Activated naive CD4-positive, alpha-beta T cell treated with anti-CD3 and anti-CD28 coated beads, Interleukin-2, amount 50 U/mL, for 16 hours (primary cell): ENCODE data around the gene SIM1.

Source experiments
- DNase-seq: peaks from one replicate; pipeline ENCODE4 v3.0.0-alpha.2; 2020

Gene SIM1

GRCh38 chr6:100347901-100348550 is 116.7 kb downstream of the SIM1 start:
- no peak for DNase-seq

- DNase-seq = no peak
These were observed 117.9 kb downstream of the SIM1 start for GRCh38 chr6:100346828-100347227.

- DNase-seq = no peak
These were observed 118.5 kb downstream of the SIM1 start for GRCh38 chr6:100346203-100346602.

- DNase-seq = no peak
These were observed 120.0 kb downstream of the SIM1 start for GRCh38 chr6:100344761-100345160.

- DNase-seq = no peak
These were observed 120.4 kb downstream of the SIM1 start for GRCh38 chr6:100344321-100344720.

GRCh38 chr6:100343316-100344077 is 121.2 kb downstream of the SIM1 start:
- no peak for DNase-seq

GRCh38 chr6:100342830-100343229 is 121.9 kb downstream of the SIM1 start:
- no peak for DNase-seq

- no peak for DNase-seq
These were observed 125.0 kb downstream of the SIM1 start for GRCh38 chr6:100339574-100340255.

GRCh38 chr6:100338090-100338489 is 126.6 kb downstream of the SIM1 start:
- no peak for DNase-seq

GRCh38 chr6:100336876-100337275 is 127.8 kb downstream of the SIM1 start:
- DNase-seq = no peak

GRCh38 chr6:100335991-100336390 is 128.7 kb downstream of the SIM1 start:
- no peak for DNase-seq
